Neural progenitor cell (in vitro differentiated cells): ENCODE results near the gene FAM193A. TPM values are rescaled to one million over a fixed set of nuclear protein-coding genes. Genes with fewer than 3 reads are reported as not detected.

Experiments used
- DNase-seq: peaks from one replicate; pipeline ENCODE4 v3.0.0-alpha.2; 2016; ENCODE audit warnings: low spot score
- H2AFZ ChIP-seq: fragments of 200-600 bp; sonication (generic); replicated peaks from 2 replicates; pipeline ENCODE4 v1.6.1; 2016; ENCODE audit warnings: antibody characterized with exemption
- H3F3A ChIP-seq: fragments of 200-600 bp; sonication (generic); 2 replicates; pipeline ENCODE4 v1.6.1; 2016; ENCODE audit warnings: antibody characterized with exemption, low read depth
- H3K27ac ChIP-seq: fragments of 200-600 bp; sonication (generic); 2 replicates; pipeline ENCODE4 v1.5.1; 2016; ENCODE audit warnings: mild to moderate bottlenecking
- H3K27me3 ChIP-seq: fragments of 200-600 bp; sonication (generic); 2 replicates; pipeline ENCODE4 v1.6.1; 2016; ENCODE audit warnings: mild to moderate bottlenecking, moderate library complexity
- H3K36me3 ChIP-seq: fragments of 200-600 bp; sonication (generic); 2 replicates; pipeline ENCODE4 v1.5.1; 2016
- H3K4me1 ChIP-seq: fragments of 200-600 bp; sonication (generic); 2 replicates; pipeline ENCODE4 v1.6.1; 2016; ENCODE audit warnings: mixed run types
- H3K4me2 ChIP-seq: fragments of 200-600 bp; sonication (generic); 2 replicates; pipeline ENCODE4 v1.6.1; 2016
- H3K4me3 ChIP-seq: fragments of 200-600 bp; sonication (generic); 2 replicates; pipeline ENCODE4 v1.5.1; 2016
- H3K79me2 ChIP-seq: fragments of 200-600 bp; sonication (generic); 2 replicates; pipeline ENCODE4 v1.6.1; 2016; ENCODE audit warnings: low read depth
- H3K9ac ChIP-seq: fragments of 200-600 bp; sonication (generic); 2 replicates; pipeline ENCODE4 v1.6.1; 2016
- H3K9me3 ChIP-seq: fragments of 200-600 bp; sonication (generic); 2 replicates; pipeline ENCODE4 v1.5.1; 2016; ENCODE audit warnings: low read depth
- H4K20me1 ChIP-seq: fragments of 200-600 bp; sonication (generic); 2 replicates; pipeline ENCODE4 v1.6.1; 2016; ENCODE audit warnings: low read depth
- H3K27ac Mint-ChIP-seq: 3 replicates; pipeline ENCODE4 v1.8.0; 2021; ENCODE audit warnings: mixed read lengths
- H3K27me3 Mint-ChIP-seq: 2 replicates; pipeline ENCODE4 v1.8.0; 2022; ENCODE audit warnings: low read depth, mild to moderate bottlenecking, inconsistent platforms, moderate library complexity, mixed read lengths; ENCODE audit not compliant: insufficient read depth
- H3K36me3 Mint-ChIP-seq: 3 replicates; pipeline ENCODE4 v1.8.0; 2021; ENCODE audit warnings: mixed read lengths
- H3K4me1 Mint-ChIP-seq: 3 replicates; pipeline ENCODE4 v1.8.0; 2021; ENCODE audit warnings: mixed read lengths
- H3K4me3 Mint-ChIP-seq: 3 replicates; pipeline ENCODE4 v1.8.0; 2021; ENCODE audit warnings: mild to moderate bottlenecking, moderate library complexity, mixed read lengths
- H3K9me3 Mint-ChIP-seq: 3 replicates; pipeline ENCODE4 v1.8.0; 2020; ENCODE audit warnings: mixed read lengths
- EZH2 ChIP-seq: fragments of 200-600 bp; sonication (generic); IDR thresholded peaks from 2 replicates; pipeline ENCODE4 v1.6.1; 2017; ENCODE audit warnings: antibody characterized with exemption, mild to moderate bottlenecking, moderate library complexity
- EZH2phosphoT487 ChIP-seq: fragments of 200-600 bp; sonication (generic); IDR thresholded peaks from 2 replicates; pipeline ENCODE4 v1.6.1; 2017; ENCODE audit warnings: antibody characterized with exemption
- total RNA-seq: library from RNA; depleted of rRNA; stranded (reverse); fragments of >200 nt; gene quantifications from 2 replicates; pipeline ENCODE4 v1.2.3, GENCODE V29; 2015; ENCODE audit warnings: low replicate concordance
- TF ChIP-seq, protein P1 (sequence below): fragments of 200-600 bp; sonication (generic); IDR thresholded peaks from 2 replicates; pipeline ENCODE4 v1.5.1; 2017; ENCODE audit warnings: antibody characterized with exemption, mild to moderate bottlenecking

Gene FAM193A
- total RNA-seq, 1 donor from 2014 or later: 29.1 TPM

DNA sequence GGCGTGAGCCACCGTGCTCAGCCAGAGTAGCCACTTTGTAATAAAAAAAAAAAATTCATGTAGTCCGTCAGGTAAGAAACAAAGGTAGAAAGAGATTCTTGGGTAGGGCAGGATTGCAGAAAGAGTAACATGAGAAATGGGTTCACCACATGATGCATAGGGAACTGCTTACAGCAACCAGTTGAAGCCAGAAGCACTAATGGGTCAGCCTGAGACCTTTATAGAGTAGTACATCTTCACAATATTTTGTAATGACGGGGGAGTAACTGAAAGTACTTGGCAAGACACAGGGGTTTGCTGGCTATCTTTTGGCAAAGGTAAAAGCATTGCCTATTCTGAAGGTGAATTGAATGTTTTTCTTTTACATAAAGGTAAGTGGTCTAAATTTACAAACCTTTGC lies 29.1 kb downstream of the FAM193A start:
- Mint-ChIP-seq H3K36me3 (peaks cover 39% of the 10 kb centered on the region), H3K27me3 (peaks cover 2% of the 10 kb centered on the region), H3K4me3 (no peak overlapping the region), H3K4me1 (peaks cover 6% of the 10 kb centered on the region), H3K27ac (no peak overlapping the region), H3K9me3 (no peaks in the 10 kb centered on the region)
- no peak for DNase-seq
- no peak overlapping the region for H3K27ac ChIP-seq
- peaks cover 100% of the 10 kb centered on the region for H3K79me2 ChIP-seq
- H3K36me3 ChIP-seq: no peaks in the 10 kb centered on the region
- H4K20me1 ChIP-seq: peaks cover 80% of the 10 kb centered on the region
- no peaks in the 10 kb centered on the region for H3F3A ChIP-seq
- H3K9ac ChIP-seq: no peak overlapping the region
- no peak overlapping the region for H2AFZ ChIP-seq
- H3K27me3 ChIP-seq: no peaks in the 10 kb centered on the region
- peaks cover 6% of the 10 kb centered on the region for H3K4me1 ChIP-seq
- H3K4me3 ChIP-seq: no peak overlapping the region
- H3K9me3 ChIP-seq: no peaks in the 10 kb centered on the region
- no peak overlapping the region for H3K4me2 ChIP-seq
- TF ChIP-seq, protein P1, sequence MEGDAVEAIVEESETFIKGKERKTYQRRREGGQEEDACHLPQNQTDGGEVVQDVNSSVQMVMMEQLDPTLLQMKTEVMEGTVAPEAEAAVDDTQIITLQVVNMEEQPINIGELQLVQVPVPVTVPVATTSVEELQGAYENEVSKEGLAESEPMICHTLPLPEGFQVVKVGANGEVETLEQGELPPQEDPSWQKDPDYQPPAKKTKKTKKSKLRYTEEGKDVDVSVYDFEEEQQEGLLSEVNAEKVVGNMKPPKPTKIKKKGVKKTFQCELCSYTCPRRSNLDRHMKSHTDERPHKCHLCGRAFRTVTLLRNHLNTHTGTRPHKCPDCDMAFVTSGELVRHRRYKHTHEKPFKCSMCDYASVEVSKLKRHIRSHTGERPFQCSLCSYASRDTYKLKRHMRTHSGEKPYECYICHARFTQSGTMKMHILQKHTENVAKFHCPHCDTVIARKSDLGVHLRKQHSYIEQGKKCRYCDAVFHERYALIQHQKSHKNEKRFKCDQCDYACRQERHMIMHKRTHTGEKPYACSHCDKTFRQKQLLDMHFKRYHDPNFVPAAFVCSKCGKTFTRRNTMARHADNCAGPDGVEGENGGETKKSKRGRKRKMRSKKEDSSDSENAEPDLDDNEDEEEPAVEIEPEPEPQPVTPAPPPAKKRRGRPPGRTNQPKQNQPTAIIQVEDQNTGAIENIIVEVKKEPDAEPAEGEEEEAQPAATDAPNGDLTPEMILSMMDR: no peak
- TF ChIP-seq EZH2phosphoT487 (no peak), EZH2 (no peak)

DNA sequence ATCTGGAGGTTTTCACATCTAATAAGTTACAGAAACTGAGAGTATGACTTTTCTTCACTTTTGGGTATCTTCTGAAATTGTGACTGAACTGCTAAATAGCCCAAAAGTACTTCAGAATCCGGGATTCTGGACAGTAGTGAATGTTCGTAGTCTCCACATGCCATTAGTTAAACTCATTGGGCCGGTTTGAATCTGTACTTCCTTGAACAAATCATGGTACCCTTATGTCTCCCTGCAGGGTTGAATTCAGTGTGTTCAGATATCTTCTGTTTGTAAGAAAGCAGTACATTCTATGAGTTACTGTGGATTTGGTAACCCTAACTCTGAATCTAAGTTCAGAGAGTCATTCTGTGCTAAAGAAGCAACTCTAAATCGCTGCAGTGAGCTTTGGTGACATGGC lies 33.6 kb downstream of the FAM193A start:
- Histone ChIP-seq H3K9me3 (no peaks in the 10 kb centered on the region), H3K4me1 (peaks cover 10% of the 10 kb centered on the region), H3K4me2 (no peak overlapping the region), H3K79me2 (peaks cover 100% of the 10 kb centered on the region), H4K20me1 (peaks cover 82% of the 10 kb centered on the region), H3F3A (no peaks in the 10 kb centered on the region), H3K36me3 (no peaks in the 10 kb centered on the region), H3K27me3 (no peaks in the 10 kb centered on the region), H3K4me3 (no peak overlapping the region), H3K27ac (peak overlapping the region; percentile 49), H2AFZ (no peak overlapping the region), H3K9ac (peak overlapping the region; percentile 52)
- Mint-ChIP-seq H3K36me3 (peaks cover 26% of the 10 kb centered on the region), H3K9me3 (no peaks in the 10 kb centered on the region), H3K27ac (no peak overlapping the region), H3K4me1 (peaks cover 27% of the 10 kb centered on the region), H3K27me3 (peaks cover 4% of the 10 kb centered on the region), H3K4me3 (no peak overlapping the region)
- no peak for DNase-seq
- no peak for TF ChIP-seq EZH2phosphoT487
- TF ChIP-seq, protein P1: no peak
- TF ChIP-seq EZH2: no peak

DNA sequence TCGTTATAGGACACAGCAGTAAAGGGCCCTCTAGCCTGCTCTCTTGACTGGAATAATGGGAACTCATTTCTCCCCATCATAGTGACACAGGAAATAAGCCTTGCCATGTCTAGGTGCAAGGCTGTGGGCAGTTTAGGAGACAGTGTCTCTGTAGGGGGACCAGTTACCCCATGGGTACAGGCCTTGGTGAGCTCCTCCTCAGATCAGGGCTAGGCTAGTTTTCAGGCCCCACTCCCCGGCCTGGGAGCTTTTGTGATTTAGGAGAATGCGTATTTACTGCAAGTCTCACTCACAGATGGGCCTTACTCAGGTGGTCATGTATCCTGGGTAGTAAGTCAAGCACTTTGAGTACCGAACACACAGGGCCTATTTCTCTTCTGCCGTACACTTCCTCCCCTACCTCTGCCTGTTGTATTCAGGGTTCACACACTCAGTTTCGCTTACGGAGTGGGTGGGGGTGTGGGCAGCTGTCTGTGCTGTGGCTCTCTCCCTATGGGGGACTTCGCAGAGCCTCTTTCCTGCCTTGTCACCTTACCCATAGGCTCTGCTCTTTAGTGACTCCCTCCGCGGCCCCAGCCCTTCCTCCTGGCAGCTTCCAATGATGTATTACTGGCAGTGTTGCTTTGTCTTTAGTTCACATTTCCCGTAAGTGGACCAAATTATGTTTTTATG lies 34.2 kb downstream of the FAM193A start:
- Histone ChIP-seq H3K4me3 (no peak overlapping the region), H3K27ac (peak overlapping the region; percentile 49)

More for the DNA sequence above, 34.2 kb downstream of the FAM193A start:
- TF ChIP-seq, protein P1: no peak
- TF ChIP-seq EZH2 (no peak), EZH2phosphoT487 (no peak)
- peaks cover 10% of the 10 kb centered on the region for H3K4me1 ChIP-seq
- Mint-ChIP-seq H3K36me3 (peaks cover 27% of the 10 kb centered on the region), H3K27ac (no peak overlapping the region), H3K4me3 (no peak overlapping the region), H3K4me1 (peaks cover 27% of the 10 kb centered on the region), H3K9me3 (peaks cover under 1% of the 10 kb centered on the region), H3K27me3 (peaks cover 4% of the 10 kb centered on the region)
- no peaks in the 10 kb centered on the region for H3F3A ChIP-seq
- peaks cover 100% of the 10 kb centered on the region for H3K79me2 ChIP-seq
- no peaks in the 10 kb centered on the region for H3K27me3 ChIP-seq
- no peak overlapping the region for H3K4me2 ChIP-seq
- H3K36me3 ChIP-seq: no peaks in the 10 kb centered on the region
- H3K9ac ChIP-seq: peak overlapping the region; percentile 52
- no peak for DNase-seq
- H2AFZ ChIP-seq: no peak overlapping the region
- H4K20me1 ChIP-seq: peaks cover 80% of the 10 kb centered on the region
- H3K9me3 ChIP-seq: no peaks in the 10 kb centered on the region
